GM12878 (cell line): ENCODE data around the gene AOPEP. TPM values are rescaled to one million over a fixed set of nuclear protein-coding genes. Genes with fewer than 3 reads are reported as not detected.
A peak's percentile ranks its signal among the peaks of the same experiment; 100 is the strongest.

Experiments
- ATAC-seq: fragments of 200-7000 bp; cut with Tn5 transposase; 3 replicates; pipeline ENCODE4 v1.9.1; 2020; ENCODE audit warnings: mild to moderate bottlenecking, moderate library complexity
- BruUV-seq: library from RNA; stranded (reverse); fragments of 400-500 nt; replicated peaks from 2 replicates; lab custom pipeline; 2021; lab: Mats Ljungman, UMichigan
- CTCF ChIA-PET: fragments of 300-600 bp; sonication (Branson Sonifier 250); formaldehyde crosslinking; extraction: SDS; loops from one replicate; lab custom pipeline; 2021; ENCODE audit warnings: inconsistent platforms; lab: Yijun Ruan, JAX
- POLR2A ChIA-PET: fragments of 350-600 bp; formaldehyde crosslinking; extraction: SDS; loops from one replicate; lab custom pipeline; 2021; ENCODE audit warnings: inconsistent platforms; lab: Charles Lee
- RAD21 ChIA-PET: fragments of 300-600 bp; sonication (Branson Sonifier 250); formaldehyde crosslinking; loops from one replicate; lab custom pipeline; 2023; ENCODE audit warnings: antibody characterized with exemption; ENCODE audit not compliant: unreplicated experiment; lab: Charles Lee
- SMC1A ChIA-PET: fragments of 300-600 bp; sonication (Branson Sonifier 250); formaldehyde crosslinking; loops from one replicate; lab custom pipeline; 2023; ENCODE audit not compliant: unreplicated experiment, uncharacterized antibody; lab: Charles Lee
- DNase-seq: peaks from one replicate; pipeline ENCODE4 v3.0.0-alpha.2; 2011; ENCODE audit warnings: low read depth, low spot score
- FAIRE-seq: peaks from 3 replicates; lab custom pipeline; 2011; peaks lifted over from hg19 to GRCh38; lab: Jason Lieb, UNC
- H2AFZ ChIP-seq: 2 replicates; pipeline ENCODE4 v1.6.0; 2011; ENCODE audit warnings: low read depth, low read length, control low read depth; ENCODE audit not compliant: control insufficient read depth
- H3K27ac ChIP-seq: 2 replicates; pipeline ENCODE4 v1.5.1; 2011; ENCODE audit warnings: control low read depth; ENCODE audit not compliant: control insufficient read depth, insufficient read depth
- H3K27me3 ChIP-seq, 2 experiments: replicated peaks in 1 of 2; 2 replicates each; pipeline versions ENCODE4 v1.6.0 to v1.6.1; 2011; ENCODE audit warnings: low read length in 1 of 2; ENCODE audit not compliant: control insufficient read depth in 2 of 2, insufficient read depth in 2 of 2
- H3K36me3 ChIP-seq, 2 experiments: 2 replicates each; pipeline ENCODE4 v1.5.1; 2011; ENCODE audit warnings: low read length in 1 of 2; ENCODE audit not compliant: control insufficient read depth in 2 of 2, insufficient read depth in 2 of 2
- H3K4me1 ChIP-seq: 2 replicates; pipeline ENCODE4 v1.6.1; 2011; ENCODE audit warnings: mild to moderate bottlenecking, low read length, moderate library complexity, mixed read lengths; ENCODE audit not compliant: control insufficient read depth, insufficient read depth
- H3K4me2 ChIP-seq: 2 replicates; pipeline ENCODE4 v1.6.0; 2011; ENCODE audit warnings: control low read depth; ENCODE audit not compliant: control insufficient read depth, insufficient read depth
- H3K4me3 ChIP-seq: fragments of 200-600 bp; sonication (generic); 2 replicates; pipeline ENCODE4 v1.5.1; 2016
- H3K79me2 ChIP-seq: 2 replicates; pipeline ENCODE4 v1.6.0; 2011; ENCODE audit warnings: low read length; ENCODE audit not compliant: control insufficient read depth, insufficient read depth
- H3K9ac ChIP-seq: 2 replicates; pipeline ENCODE4 v1.8.0; 2011; ENCODE audit warnings: low read length, control low read depth, mixed read lengths; ENCODE audit not compliant: control insufficient read depth, insufficient read depth
- H3K9me3 ChIP-seq: replicated peaks from 3 replicates; pipeline ENCODE4 v1.5.1; 2011; ENCODE audit warnings: mild to moderate bottlenecking, low read length; ENCODE audit not compliant: control insufficient read depth, insufficient read depth
- H4K20me1 ChIP-seq: 2 replicates; pipeline ENCODE4 v1.6.0; 2011; ENCODE audit not compliant: control insufficient read depth, insufficient read depth
- BRCA1 ChIP-seq: IDR thresholded peaks from 2 replicates; pipeline ENCODE4 v1.6.1; 2011; ENCODE audit warnings: low read depth, low read length, improper control_type of control experiment
- GATAD2B ChIP-seq: fragments of 450-650 bp; conservative IDR thresholded peaks from 2 replicates; pipeline ENCODE4 v1.6.1; 2017; ENCODE audit warnings: low read depth, mild to moderate bottlenecking, moderate library complexity
- HCFC1 ChIP-seq: fragments of 150-350 bp; IDR thresholded peaks from 2 replicates; pipeline ENCODE4 v1.6.1; 2014; ENCODE audit warnings: low read length
- HDAC2 ChIP-seq: fragments of 200-600 bp; sonication (generic); IDR thresholded peaks from 2 replicates; pipeline ENCODE4 v1.6.1; 2017
- KDM1A ChIP-seq: fragments of 200-600 bp; sonication (generic); IDR thresholded peaks from 2 replicates; pipeline ENCODE4 v1.6.1; 2016; ENCODE audit warnings: borderline replicate concordance
- NR2C1 ChIP-seq: fragments of 450-650 bp; IDR thresholded peaks from 2 replicates; pipeline ENCODE4 v1.6.1; 2017; ENCODE audit warnings: antibody characterized with exemption, mild to moderate bottlenecking, moderate library complexity
- PAX5 ChIP-seq: IDR thresholded peaks from 2 replicates; pipeline ENCODE4 v1.6.1; 2011; ENCODE audit warnings: low read depth, low read length, borderline replicate concordance
- RAD51 ChIP-seq: fragments of 450-650 bp; IDR thresholded peaks from 2 replicates; pipeline ENCODE4 v1.6.1; 2016; ENCODE audit warnings: moderate library complexity, mild to moderate bottlenecking, inconsistent platforms
- SKIL ChIP-seq: fragments of 450-650 bp; IDR thresholded peaks from 2 replicates; pipeline ENCODE4 v1.6.1; 2017; ENCODE audit warnings: mild to moderate bottlenecking, low read depth, inconsistent platforms; ENCODE audit not compliant: poor library complexity, severe bottlenecking
- SMAD1 ChIP-seq: fragments of 450-650 bp; IDR thresholded peaks from 2 replicates; pipeline ENCODE4 v1.6.1; 2018; ENCODE audit warnings: mild to moderate bottlenecking, low read depth; ENCODE audit not compliant: partially characterized antibody
- SPI1 ChIP-seq: IDR thresholded peaks from 2 replicates; pipeline ENCODE4 v1.6.1; 2011; ENCODE audit warnings: low read depth, mild to moderate bottlenecking, low read length, moderate library complexity, borderline replicate concordance; ENCODE audit not compliant: insufficient read depth
- WGBS: methylation state at CpG from one replicate; pipeline ENCODE4 v1.1.6; 2016; ENCODE audit warnings: low lambda C conversion rate; ENCODE audit not compliant: insufficient replicate concordance, insufficient coverage; ENCODE audit errors: missing lambda C conversion rate; 5-methylcytosine and 5-hydroxymethylcytosine counted together
- in situ Hi-C: fragments of 300-500 bp; cut with MboI; formaldehyde crosslinking; loops from 9 replicates; pipeline ENCODE4 v1.14.3; 2018; ENCODE audit warnings: mixed read lengths
- intact Hi-C: fragments of 100-400 bp; cut with micrococcal nuclease; formaldehyde crosslinking; loops from one replicate; pipeline ENCODE4 v1.14.2; 2022; ENCODE audit not compliant: unreplicated experiment
- polyA plus RNA-seq, 11 experiments: library from polyadenylated mRNA; depleted of rRNA in 4 of 11; unstranded in 6 of 11; stranded (reverse) in 5 of 11; fragments of >200 nt; fragmentation: Nextera tagmentation in 4 of 11; fragmentation: Illumina TruSeq in 1 of 11; extraction: Ambion mirVana in 4 of 11; extraction: Trizol in 1 of 11; gene quantifications; 1 replicate in 1 of 11; 2 replicates in 10 of 11; pipeline versions ENCODE4 v1.2.1 to v1.2.3, GENCODE V29; 2011 to 2016; ENCODE audit warnings: inconsistent platforms in 2 of 11, missing spikeins in 2 of 11, low read depth in 1 of 11
- total RNA-seq, 4 experiments: library from RNA; depleted of rRNA in 3 of 4; stranded (reverse); fragments of >200 nt in 3 of 4; fragmentation: Illumina TruSeq in 1 of 4; extraction: Trizol in 1 of 4; gene quantifications; 2 replicates each; pipeline versions ENCODE4 v1.2.1 to v1.2.3, GENCODE V29; 2013 to 2021
- TF ChIP-seq, protein P1 (sequence below): fragments of 450-650 bp; IDR thresholded peaks from 2 replicates; pipeline ENCODE4 v1.6.1; 2017; ENCODE audit warnings: low read depth, mild to moderate bottlenecking, moderate library complexity
- TF ChIP-seq, protein P2 (sequence below): fragments of 450-650 bp; IDR thresholded peaks from 2 replicates; pipeline ENCODE4 v1.6.1; 2014; ENCODE audit warnings: mild to moderate bottlenecking
- TF ChIP-seq, protein P3 (sequence below): fragments of 150-350 bp; IDR thresholded peaks from 2 replicates; pipeline ENCODE4 v1.6.1; 2016; ENCODE audit warnings: low read depth, low read length
- TF ChIP-seq, protein P4 (sequence below): IDR thresholded peaks from 2 replicates; pipeline ENCODE4 v1.6.1; 2011; ENCODE audit warnings: low read depth, low read length, improper control_type of control experiment, borderline replicate concordance

The AOPEP gene
- total and polyA plus RNA-seq, 10 of the 15 experiments (the other 5 are each of a cell fraction or from before 2014, with no cell fraction given): 2.3 to 16.9 (median 10.1) TPM

DNA sequence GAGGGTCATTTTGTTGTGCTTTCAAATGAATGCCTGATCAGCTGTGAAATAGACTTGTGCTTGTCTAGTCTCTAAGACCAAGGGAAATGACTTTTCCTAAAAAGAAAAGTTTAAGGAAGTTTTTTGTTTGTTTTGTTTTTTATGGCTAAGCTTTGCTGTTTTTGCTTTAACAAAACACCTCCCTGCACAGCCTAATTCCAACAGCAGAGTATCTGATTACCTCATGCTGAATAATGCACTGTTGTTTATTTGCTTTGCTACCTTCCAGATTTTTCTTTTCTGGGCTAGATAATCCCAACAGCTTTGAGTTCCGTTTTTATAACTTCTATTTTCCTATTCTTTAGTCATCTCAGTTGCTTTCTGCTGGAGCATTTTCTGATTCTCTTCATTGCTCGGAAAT lies 95.8 kb downstream of the AOPEP start:
- H2AFZ ChIP-seq: no peak overlapping the region
- WGBS: 100% methylated on average over 2 of the region's 2 CpGs
- CTCF ChIA-PET: interaction anchor here (1.4 to 1.8 kb wide), 2 partner anchors 39 to 306 kb away, joined by 3 to 5 read pairs; no protein-coding TSS in a partner anchor
- no peak overlapping the region for H3K9ac ChIP-seq
- POLR2A ChIA-PET: interaction anchor here (0.9 to 1.8 kb wide), 4 partner anchors 10 to 41 kb away, joined by 3 to 7 read pairs (median 4); no protein-coding TSS in a partner anchor
- SMC1A ChIA-PET: interaction anchor here (0.7 to 3.7 kb wide), 10 partner anchors 10 to 91 kb away, joined by 3 to 16 read pairs (median 4); no protein-coding TSS in a partner anchor
- peak overlapping the region; percentile 56 for H3K27ac ChIP-seq
- H4K20me1 ChIP-seq: no peaks in the 10 kb centered on the region
- no TSS peak for BruUV-seq
- H3K4me2 ChIP-seq: no peak overlapping the region
- FAIRE-seq: no peak
- no peak for ATAC-seq
- no peaks in the 10 kb centered on the region for H3K9me3 ChIP-seq
- intact Hi-C loops (no loop called here), in situ Hi-C loops (no loop called here)
- H3K27me3 ChIP-seq: no peaks in the 10 kb centered on the region
- DNase-seq: no peak
- H3K4me1 ChIP-seq: peaks cover 11% of the 10 kb centered on the region
- H3K79me2 ChIP-seq: no peaks in the 10 kb centered on the region
- no peaks in the 10 kb centered on the region for H3K36me3 ChIP-seq
- RAD21 ChIA-PET: interaction anchor here (0.9 to 2.3 kb wide), 6 partner anchors 9 to 53 kb away, joined by 3 to 7 read pairs (median 4); no protein-coding TSS in a partner anchor
- H3K4me3 ChIP-seq: no peak overlapping the region
- no peak for TF ChIP-seq HDAC2
- TF ChIP-seq PAX5: no peak
- no peak for TF ChIP-seq SKIL
- TF ChIP-seq BRCA1: no peak
- TF ChIP-seq, protein P1, sequence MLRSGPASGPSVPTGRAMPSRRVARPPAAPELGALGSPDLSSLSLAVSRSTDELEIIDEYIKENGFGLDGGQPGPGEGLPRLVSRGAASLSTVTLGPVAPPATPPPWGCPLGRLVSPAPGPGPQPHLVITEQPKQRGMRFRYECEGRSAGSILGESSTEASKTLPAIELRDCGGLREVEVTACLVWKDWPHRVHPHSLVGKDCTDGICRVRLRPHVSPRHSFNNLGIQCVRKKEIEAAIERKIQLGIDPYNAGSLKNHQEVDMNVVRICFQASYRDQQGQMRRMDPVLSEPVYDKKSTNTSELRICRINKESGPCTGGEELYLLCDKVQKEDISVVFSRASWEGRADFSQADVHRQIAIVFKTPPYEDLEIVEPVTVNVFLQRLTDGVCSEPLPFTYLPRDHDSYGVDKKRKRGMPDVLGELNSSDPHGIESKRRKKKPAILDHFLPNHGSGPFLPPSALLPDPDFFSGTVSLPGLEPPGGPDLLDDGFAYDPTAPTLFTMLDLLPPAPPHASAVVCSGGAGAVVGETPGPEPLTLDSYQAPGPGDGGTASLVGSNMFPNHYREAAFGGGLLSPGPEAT: no peak
- no peak for TF ChIP-seq SMAD1
- TF ChIP-seq RAD51: no peak
- TF ChIP-seq NR2C1: no peak
- TF ChIP-seq KDM1A: no peak
- TF ChIP-seq HCFC1: no peak
- TF ChIP-seq, protein P2, sequence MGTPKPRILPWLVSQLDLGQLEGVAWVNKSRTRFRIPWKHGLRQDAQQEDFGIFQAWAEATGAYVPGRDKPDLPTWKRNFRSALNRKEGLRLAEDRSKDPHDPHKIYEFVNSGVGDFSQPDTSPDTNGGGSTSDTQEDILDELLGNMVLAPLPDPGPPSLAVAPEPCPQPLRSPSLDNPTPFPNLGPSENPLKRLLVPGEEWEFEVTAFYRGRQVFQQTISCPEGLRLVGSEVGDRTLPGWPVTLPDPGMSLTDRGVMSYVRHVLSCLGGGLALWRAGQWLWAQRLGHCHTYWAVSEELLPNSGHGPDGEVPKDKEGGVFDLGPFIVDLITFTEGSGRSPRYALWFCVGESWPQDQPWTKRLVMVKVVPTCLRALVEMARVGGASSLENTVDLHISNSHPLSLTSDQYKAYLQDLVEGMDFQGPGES: no peak
- TF ChIP-seq, protein P3, sequence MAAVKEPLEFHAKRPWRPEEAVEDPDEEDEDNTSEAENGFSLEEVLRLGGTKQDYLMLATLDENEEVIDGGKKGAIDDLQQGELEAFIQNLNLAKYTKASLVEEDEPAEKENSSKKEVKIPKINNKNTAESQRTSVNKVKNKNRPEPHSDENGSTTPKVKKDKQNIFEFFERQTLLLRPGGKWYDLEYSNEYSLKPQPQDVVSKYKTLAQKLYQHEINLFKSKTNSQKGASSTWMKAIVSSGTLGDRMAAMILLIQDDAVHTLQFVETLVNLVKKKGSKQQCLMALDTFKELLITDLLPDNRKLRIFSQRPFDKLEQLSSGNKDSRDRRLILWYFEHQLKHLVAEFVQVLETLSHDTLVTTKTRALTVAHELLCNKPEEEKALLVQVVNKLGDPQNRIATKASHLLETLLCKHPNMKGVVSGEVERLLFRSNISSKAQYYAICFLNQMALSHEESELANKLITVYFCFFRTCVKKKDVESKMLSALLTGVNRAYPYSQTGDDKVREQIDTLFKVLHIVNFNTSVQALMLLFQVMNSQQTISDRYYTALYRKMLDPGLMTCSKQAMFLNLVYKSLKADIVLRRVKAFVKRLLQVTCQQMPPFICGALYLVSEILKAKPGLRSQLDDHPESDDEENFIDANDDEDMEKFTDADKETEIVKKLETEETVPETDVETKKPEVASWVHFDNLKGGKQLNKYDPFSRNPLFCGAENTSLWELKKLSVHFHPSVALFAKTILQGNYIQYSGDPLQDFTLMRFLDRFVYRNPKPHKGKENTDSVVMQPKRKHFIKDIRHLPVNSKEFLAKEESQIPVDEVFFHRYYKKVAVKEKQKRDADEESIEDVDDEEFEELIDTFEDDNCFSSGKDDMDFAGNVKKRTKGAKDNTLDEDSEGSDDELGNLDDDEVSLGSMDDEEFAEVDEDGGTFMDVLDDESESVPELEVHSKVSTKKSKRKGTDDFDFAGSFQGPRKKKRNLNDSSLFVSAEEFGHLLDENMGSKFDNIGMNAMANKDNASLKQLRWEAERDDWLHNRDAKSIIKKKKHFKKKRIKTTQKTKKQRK: no peak
- TF ChIP-seq, protein P4, sequence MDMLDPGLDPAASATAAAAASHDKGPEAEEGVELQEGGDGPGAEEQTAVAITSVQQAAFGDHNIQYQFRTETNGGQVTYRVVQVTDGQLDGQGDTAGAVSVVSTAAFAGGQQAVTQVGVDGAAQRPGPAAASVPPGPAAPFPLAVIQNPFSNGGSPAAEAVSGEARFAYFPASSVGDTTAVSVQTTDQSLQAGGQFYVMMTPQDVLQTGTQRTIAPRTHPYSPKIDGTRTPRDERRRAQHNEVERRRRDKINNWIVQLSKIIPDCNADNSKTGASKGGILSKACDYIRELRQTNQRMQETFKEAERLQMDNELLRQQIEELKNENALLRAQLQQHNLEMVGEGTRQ: no peak
- TF ChIP-seq SPI1: no peak
- TF ChIP-seq GATAD2B: no peak
